ENCODE data around the gene OST4.

Gene OST4

GRCh38 chr2:27093430-27094352 is 22.2 kb upstream of the OST4 start:
- DNase-seq (ENCODE audit: low read depth, low spot score), result no peak
- CTCF ChIA-PET, result interaction anchor here (0.8 to 4.0 kb wide), 9 partner anchors 9 to 209 kb away, joined by 3 to 33 read pairs (median 7); no protein-coding TSS in a partner anchor
- POLR2A ChIA-PET, result interaction anchor here (0.6 kb wide), 1 partner anchor 11 kb away, joined by 3 read pairs; no protein-coding TSS in a partner anchor
- H3K4me3 ChIP-seq (ENCODE audit: low read depth, low read length), result no peak overlapping the region
- no peak for TF ChIP-seq CTCF (IDR thresholded peaks at IDR 0.05; ENCODE audit: insufficient read depth, low read length, missing control alignments)

- no peak for TF ChIP-seq CTCF (IDR thresholded peaks at IDR 0.05; ENCODE audit: insufficient read depth, low read length, missing control alignments)
- H3K4me3 ChIP-seq (ENCODE audit: low read depth, low read length), result no peak overlapping the region
- CTCF ChIA-PET, result interaction anchor here (1.0 to 4.0 kb wide), 11 partner anchors 10 to 210 kb away, joined by 3 to 33 read pairs (median 7); partner anchors contain the start of gene EMILIN1
- no peak for DNase-seq (ENCODE audit: low read depth, low spot score)
- POLR2A ChIA-PET, result interaction anchor here (0.6 kb wide), 1 partner anchor 10 kb away, joined by 3 read pairs; no protein-coding TSS in a partner anchor
Measured at GRCh38 chr2:27092696-27093429, 21.4 kb upstream of the OST4 start.

DNA sequence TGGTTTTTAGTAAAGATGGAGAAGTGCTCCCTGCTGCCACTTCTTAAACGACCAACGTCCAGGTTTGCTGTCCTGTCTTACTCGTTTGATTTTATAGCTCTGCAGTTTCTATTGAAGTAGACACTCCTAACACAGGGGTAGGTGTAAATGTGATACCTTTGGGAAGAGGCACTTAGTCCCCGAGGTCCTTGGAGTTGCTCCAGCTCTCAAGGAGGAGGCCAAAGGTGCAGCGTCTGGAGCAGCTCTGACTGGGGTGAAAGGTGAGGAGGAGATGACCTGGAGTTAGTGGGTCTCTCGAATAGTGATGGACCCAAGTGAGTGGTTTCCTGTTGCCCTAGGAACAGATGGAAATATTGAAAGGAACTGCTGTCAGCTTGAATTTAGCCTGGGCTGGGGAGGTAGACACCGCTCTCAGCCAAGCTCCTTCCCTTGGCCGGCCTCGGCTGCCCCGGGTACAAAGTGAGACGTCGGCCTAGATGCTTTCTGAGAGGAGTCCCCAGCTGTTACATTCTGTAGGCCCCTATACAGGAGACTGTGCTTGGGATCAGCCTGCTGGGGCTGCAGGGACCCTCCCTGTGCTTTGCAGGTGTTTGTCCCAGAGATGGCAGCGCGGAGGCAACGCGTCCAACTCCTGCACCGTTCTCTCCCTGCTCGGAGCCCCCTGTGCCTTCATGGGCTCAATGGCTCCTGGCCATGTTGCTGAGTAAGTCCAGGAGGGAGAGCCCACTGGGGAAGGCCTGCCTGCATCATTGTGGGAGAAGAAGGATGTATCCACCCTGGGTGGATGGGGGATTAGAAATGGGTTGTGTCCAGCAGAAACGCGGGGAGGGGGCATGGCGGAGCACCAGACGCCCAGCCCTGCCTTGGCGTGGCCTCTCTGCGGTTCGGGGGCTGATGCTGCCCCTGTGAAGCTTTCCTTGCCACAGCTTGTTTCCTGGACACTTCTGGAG is 20.6 kb upstream of the OST4 start:
- no peak for DNase-seq (ENCODE audit: low read depth, low spot score)
- POLR2A ChIA-PET, result no interaction called here
- CTCF ChIA-PET, result interaction anchor here (0.7 to 4.0 kb wide), 8 partner anchors 9 to 211 kb away, joined by 3 to 33 read pairs (median 11); partner anchors contain the start of gene EMILIN1

DNA sequence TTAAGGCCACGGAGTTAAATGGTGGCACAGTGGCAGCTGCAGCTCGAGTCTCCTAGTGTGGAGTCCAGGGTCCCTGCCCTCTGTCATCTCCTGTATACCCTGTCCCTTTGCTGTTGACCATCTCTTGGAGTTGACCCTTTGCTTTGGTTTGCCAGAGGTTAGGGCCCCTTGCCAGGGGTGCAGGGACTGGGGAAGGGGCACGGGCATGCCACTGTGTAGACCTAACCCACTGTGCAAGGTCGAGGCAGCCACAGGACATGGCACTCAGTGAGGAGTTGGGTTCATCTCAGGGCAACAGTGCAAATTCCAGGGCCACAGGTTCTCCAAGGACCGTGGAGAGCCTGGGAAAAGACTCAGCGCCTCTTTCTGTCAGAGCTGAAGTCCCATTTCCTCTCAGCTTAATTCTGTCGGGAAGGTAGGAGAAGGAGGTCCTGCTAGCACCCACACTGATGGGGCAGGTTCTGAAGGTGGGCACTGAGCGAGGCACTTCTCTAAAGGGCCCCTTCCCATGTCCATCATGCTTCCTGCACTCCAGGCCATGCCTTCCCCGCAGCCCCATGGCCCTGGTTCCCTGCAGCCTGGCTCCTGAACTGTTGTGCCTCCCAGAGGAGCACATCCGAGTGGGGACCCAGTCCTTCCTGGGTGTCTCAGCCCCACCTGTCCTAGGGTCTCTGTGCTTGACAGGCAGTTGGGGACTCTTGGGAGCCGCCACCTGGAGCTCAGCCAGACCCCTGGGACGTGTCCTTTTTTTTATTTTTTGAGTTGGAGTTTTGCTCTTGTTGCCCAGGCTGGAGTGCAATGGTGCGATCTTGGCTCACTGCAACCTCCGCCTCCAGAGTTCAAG is 17.9 kb upstream of the OST4 start:
- POLR2A ChIA-PET, result interaction anchor here (1.1 kb wide), 1 partner anchor 9 kb away, joined by 3 read pairs; no protein-coding TSS in a partner anchor
- H3K4me3 ChIP-seq (ENCODE audit: low read depth, low read length), result no peak overlapping the region
- DNase-seq (ENCODE audit: low read depth, low spot score), result no peak
- CTCF ChIA-PET, result interaction anchor here (0.7 to 10.3 kb wide), 12 partner anchors 7 to 214 kb away, joined by 3 to 73 read pairs (median 4); partner anchors contain the start of genes EMILIN1 and TRIM54
- TF ChIP-seq CTCF (IDR thresholded peaks at IDR 0.05; ENCODE audit: insufficient read depth, low read length, missing control alignments), result no peak

More for the DNA sequence above, 20.6 kb upstream of the OST4 start:
- TF ChIP-seq CTCF (IDR thresholded peaks at IDR 0.05; ENCODE audit: insufficient read depth, low read length, missing control alignments), result no peak
- no peak overlapping the region for H3K4me3 ChIP-seq (ENCODE audit: low read depth, low read length)

GRCh38 chr2:27088634-27089033 is 17.2 kb upstream of the OST4 start:
- no peak overlapping the region for H3K4me3 ChIP-seq (ENCODE audit: low read depth, low read length)
- DNase-seq (ENCODE audit: low read depth, low spot score), result no peak
- no peak for TF ChIP-seq CTCF (IDR thresholded peaks at IDR 0.05; ENCODE audit: insufficient read depth, low read length, missing control alignments)
- CTCF ChIA-PET, result interaction anchor here (0.7 to 10.3 kb wide), 13 partner anchors 8 to 214 kb away, joined by 3 to 73 read pairs (median 4); partner anchors contain the start of gene TRIM54
- POLR2A ChIA-PET, result interaction anchor here (2.6 kb wide), 1 partner anchor 38 kb away, joined by 18 read pairs; the partner anchor contains the start of gene AGBL5
